Aorta (tissue), 5 donors: ENCODE data around the gene GCNT1. TPM values are rescaled to one million over a fixed set of nuclear protein-coding genes. Genes with fewer than 3 reads are reported as not detected.
"Not testable (repeated sequence)": the region's sequence is repeated elsewhere in the genome, so short reads cannot be mapped to it uniquely, and the experiment has no call there.

ENCODE experiments used
- ATAC-seq: fragments of 200-7000 bp; cut with Tn5 transposase; one replicate; pipeline ENCODE4 v1.9.1; 2022; ENCODE audit warnings: moderate library complexity; ENCODE audit not compliant: low FRiP score
- DNase-seq, 2 donors: peaks; one replicate each; pipeline ENCODE4 v3.0.0-alpha.2; 2020
- H3K27ac ChIP-seq, 2 donors: one replicate each; pipeline ENCODE4 v1.5.1; 2013; ENCODE audit warnings: low read length in 2 of 2, mild to moderate bottlenecking in 2 of 2, moderate library complexity in 2 of 2, control low read depth in 1 of 2, inconsistent platforms in 1 of 2, low read depth in 1 of 2
- H3K27me3 ChIP-seq, 2 donors: one replicate each; pipeline ENCODE4 v1.6.1; 2013; ENCODE audit warnings: control low read depth in 1 of 2, low read length in 1 of 2, mild to moderate bottlenecking in 1 of 2, moderate library complexity in 1 of 2; ENCODE audit not compliant: insufficient read depth in 2 of 2, control insufficient read depth in 1 of 2
- H3K36me3 ChIP-seq, 2 donors: one replicate each; pipeline ENCODE4 v1.6.1; 2013; ENCODE audit warnings: control low read depth in 1 of 2, low read length in 1 of 2, mild to moderate bottlenecking in 1 of 2; ENCODE audit not compliant: insufficient read depth in 2 of 2, control insufficient read depth in 1 of 2
- H3K4me1 ChIP-seq, 2 donors: one replicate each; pipeline ENCODE4 v1.6.1; 2013; ENCODE audit warnings: low read length in 2 of 2, control low read depth in 1 of 2, mild to moderate bottlenecking in 1 of 2, moderate library complexity in 1 of 2; ENCODE audit not compliant: insufficient read depth in 2 of 2, control insufficient read depth in 1 of 2
- H3K4me3 ChIP-seq, 2 donors: one replicate each; pipeline ENCODE4 v1.5.1; 2013; ENCODE audit warnings: low read length in 2 of 2, control low read depth in 1 of 2, mild to moderate bottlenecking in 1 of 2
- H3K9me3 ChIP-seq: one replicate; pipeline ENCODE4 v1.6.1; 2013; ENCODE audit warnings: mild to moderate bottlenecking, low read length; ENCODE audit not compliant: control insufficient read depth
- WGBS, 2 donors: extraction: QIAGEN DNeasy Blood & Tissue Kit; methylation state at CpG; one replicate each; pipeline ENCODE4 v1.1.7; 2013; 5-methylcytosine and 5-hydroxymethylcytosine counted together
- intact Hi-C, 2 donors: fragments of 100-400 bp; cut with DNase I; formaldehyde crosslinking; loops; one replicate each; pipeline versions ENCODE4 v1.14.2 to v1.15.0; 2022
- polyA plus RNA-seq, 2 donors: library from polyadenylated mRNA; stranded (reverse); fragments of 200-250 nt; gene quantifications; one replicate each; pipeline ENCODE4 v1.2.3, GENCODE V29; 2013
- total RNA-seq, 2 donors: library from RNA; stranded (reverse); fragmentation: NEBNext Ultra II Directional; extraction: Animal tissue kit (Norgen Biotek cat#: 25700); gene quantifications; one replicate each; pipeline ENCODE4 v1.2.1, GENCODE V29; 2021
- donor health status: healthy with polysubstance abuse.
- donor health status: Bipolar disorder and iron deficiency.
- donor health status: DM: no; HTN: no; CAD: no.
- donor health status: DM: no; HTN: no; CAD: no.
- donor health status: DM: yes; HTN: yes; CAD: no.

The GCNT1 gene
- total and polyA plus RNA-seq, 4 donors, result 0.79 to 14.4 (median 5.6) TPM

DNA sequence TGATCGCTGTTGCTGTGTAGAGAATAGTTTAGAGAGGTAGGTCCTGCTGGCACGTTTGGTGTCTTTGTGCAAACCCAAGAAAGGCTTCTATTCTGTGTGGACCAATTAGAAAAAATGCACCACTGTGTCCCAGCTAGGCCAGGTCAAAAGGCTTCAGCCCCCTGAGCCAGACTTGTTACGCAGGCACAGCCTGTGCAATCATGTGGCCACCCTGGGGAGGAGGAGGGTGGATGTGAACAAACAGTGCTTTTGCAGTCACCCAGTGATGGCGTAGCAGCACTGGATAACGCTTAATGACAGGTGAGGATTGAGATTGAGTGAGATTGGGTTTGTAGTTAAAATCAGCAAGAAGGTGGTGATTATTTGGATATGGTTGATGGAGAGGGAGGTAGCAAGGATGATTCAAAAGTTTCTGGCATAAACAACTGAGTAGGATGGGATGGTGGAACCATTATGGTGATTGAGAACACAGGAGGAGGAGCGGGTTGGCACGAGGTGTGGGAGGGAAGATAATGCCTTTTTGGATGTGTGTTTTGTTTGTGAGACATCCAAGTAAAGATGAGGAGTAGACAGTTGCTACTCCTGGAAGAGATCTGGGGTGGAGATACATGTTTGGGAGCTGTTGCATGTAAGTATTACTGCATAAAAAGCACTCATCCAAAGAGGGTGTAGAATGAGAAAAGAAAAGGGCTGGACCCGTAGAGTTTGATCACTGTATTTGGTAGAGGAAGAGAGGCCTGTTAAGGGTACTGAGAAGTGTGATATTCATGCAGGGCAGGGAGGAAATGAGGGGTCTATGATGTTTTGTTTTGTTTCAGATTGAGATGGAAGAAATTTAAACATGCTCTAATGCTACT, 6.7 kb downstream of the GCNT1 start:
- Histone ChIP-seq H3K9me3 (no peaks in the 10 kb centered on the region), H3K4me1 (no peaks in the 10 kb centered on the region), H3K4me3 (no peak overlapping the region), H3K36me3 (no peaks in the 10 kb centered on the region), H3K27ac (no peak overlapping the region), H3K27me3 (no peaks in the 10 kb centered on the region)
- intact Hi-C loops, result no loop called here
- 91% methylated on average over 8 of the region's 8 CpGs for WGBS, 2 donors
- DNase-seq, result no peak
- no peak for ATAC-seq

DNA sequence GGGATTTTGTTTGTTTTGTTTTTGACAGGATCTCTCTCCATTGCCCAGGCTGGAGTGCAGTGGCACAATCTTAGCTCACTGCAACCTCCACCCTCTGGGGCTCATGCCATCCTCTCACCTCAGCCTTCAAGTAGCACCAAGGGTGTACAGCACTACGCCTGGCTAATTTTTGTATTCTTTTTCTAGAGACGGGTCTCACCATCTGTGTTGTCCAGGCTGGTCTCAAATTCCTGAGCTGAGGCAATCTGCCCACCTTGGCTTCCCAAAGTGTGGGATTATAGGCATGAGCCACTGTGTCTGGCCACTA, 7.3 kb downstream of the GCNT1 start:
- Histone ChIP-seq H3K36me3 (no peaks in the 10 kb centered on the region), H3K9me3 (no peaks in the 10 kb centered on the region), H3K27me3 (no peaks in the 10 kb centered on the region), H3K4me3 (no peak overlapping the region), H3K27ac (no peak overlapping the region), H3K4me1 (no peaks in the 10 kb centered on the region)
- 84 to 88% methylated on average over 2 of the region's 2 CpGs for whole genome bisulfite sequencing, 2 donors
- intact Hi-C loops, result no loop called here
- ATAC-seq (no peak), DNase-seq (no peak)

DNA sequence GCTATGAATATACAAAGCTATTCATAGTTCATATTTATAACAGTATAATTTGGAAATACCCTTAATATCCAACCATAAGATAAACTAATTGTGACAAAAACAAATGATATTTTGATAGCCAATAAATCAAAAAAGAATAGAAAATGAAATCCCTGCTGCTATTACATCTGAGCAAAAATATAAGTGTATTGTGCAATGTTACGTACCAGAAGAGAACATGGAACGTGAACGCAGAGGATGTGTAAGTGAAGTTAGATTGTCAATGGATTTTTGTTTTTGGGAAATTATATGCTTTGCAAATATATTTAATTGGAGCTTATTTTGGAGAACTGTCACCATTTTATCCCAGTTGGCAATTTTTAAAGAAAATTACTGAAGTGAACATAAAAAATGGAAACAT, 15.4 kb downstream of the GCNT1 start:
- DNase-seq (no peak), ATAC-seq (no peak)
- Histone ChIP-seq H3K4me1 (no peaks in the 10 kb centered on the region), H3K27me3 (no peaks in the 10 kb centered on the region), H3K4me3 (no peak overlapping the region), H3K36me3 (no peaks in the 10 kb centered on the region), H3K9me3 (no peaks in the 10 kb centered on the region), H3K27ac (no peak overlapping the region)
- 89 to 92% methylated on average over 3 of the region's 3 CpGs for WGBS, 2 donors
- intact Hi-C loops, result no loop called here

DNA sequence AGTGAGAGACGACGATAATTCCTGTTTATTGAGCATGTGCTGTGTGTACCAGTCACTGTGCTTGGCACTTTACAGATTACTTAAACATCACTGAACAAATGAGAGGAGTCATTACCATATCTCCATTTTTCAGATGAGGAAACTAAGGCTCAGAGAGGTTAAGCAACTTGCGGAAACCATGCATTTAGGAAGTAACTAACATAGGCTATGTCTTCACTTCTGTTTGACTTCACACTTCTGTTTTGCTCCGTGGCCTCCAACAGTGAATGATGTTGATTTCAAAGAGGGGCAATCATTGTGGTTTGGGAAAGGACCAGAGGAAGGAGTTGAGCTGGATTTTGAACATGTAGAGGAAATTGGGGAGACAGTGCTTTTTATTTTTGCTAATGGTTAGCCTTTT, 16.7 kb downstream of the GCNT1 start:
- ATAC-seq, result no peak
- intact Hi-C loops, result no loop called here
- 81 to 84% methylated on average over 4 of the region's 4 CpGs for WGBS, 2 donors

DNA sequence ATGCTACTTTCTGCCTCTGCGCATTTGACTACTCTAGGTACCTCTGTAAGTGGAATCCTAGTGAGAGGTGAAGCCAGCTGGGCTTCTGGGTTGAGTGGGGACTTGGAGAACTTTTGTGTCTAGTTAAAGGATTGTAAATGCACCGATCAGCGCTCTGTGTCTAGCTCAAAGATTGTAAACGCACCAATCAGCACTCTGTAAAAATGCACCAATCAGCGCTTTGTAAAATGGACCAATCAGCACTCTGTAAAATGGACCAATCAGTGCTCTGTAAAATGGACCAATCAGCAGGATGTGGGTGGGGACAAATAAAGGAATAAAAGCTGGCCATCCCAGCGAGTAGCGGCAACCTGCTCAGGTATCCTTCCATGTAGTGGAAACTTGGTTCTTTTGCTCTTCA, 18.8 kb downstream of the GCNT1 start:
- intact Hi-C loops, H3K36me3 ChIP-seq, ATAC-seq, H3K4me3 ChIP-seq, DNase-seq, H3K27ac ChIP-seq, H3K4me1 ChIP-seq, H3K27me3 ChIP-seq, H3K9me3 ChIP-seq: not testable (repeated sequence)
- WGBS, 2 donors, result 84 to 91% methylated on average over 7 of the region's 7 CpGs

More for the DNA sequence above, 16.7 kb downstream of the GCNT1 start:
- no peak for DNase-seq
- H3K36me3 ChIP-seq, result no peaks in the 10 kb centered on the region
- H3K27ac ChIP-seq, result no peak overlapping the region
- H3K4me3 ChIP-seq, result no peak overlapping the region
- no peaks in the 10 kb centered on the region for H3K4me1 ChIP-seq
- H3K9me3 ChIP-seq, result no peaks in the 10 kb centered on the region
- H3K27me3 ChIP-seq, result no peaks in the 10 kb centered on the region

DNA sequence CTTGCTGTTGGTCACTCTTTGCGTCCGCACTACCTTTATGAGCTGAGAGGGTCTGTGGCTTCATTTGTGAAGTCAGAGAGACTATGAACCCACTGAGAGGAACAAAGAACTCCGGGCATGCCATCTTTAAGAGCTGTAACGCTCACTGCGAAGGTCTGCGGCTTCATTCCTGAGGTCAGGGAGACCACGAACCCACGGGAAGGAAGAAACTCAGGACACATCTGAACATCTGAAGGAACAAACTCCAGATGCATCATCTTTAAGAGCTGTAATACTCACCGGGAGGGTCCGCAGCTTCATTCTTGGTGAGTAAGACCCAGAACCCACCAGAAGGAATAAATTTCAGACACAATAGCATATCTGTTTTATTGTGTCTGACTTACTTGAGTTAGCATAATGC, 19.2 kb downstream of the GCNT1 start:
- Histone ChIP-seq H3K27ac (no peak overlapping the region), H3K36me3 (no peaks in the 10 kb centered on the region), H3K9me3 (no peaks in the 10 kb centered on the region), H3K4me1 (no peaks in the 10 kb centered on the region), H3K4me3 (no peak overlapping the region), H3K27me3 (no peaks in the 10 kb centered on the region)
- 95 to 96% methylated on average over 10 of the region's 10 CpGs for WGBS, 2 donors
- no peak for DNase-seq
- intact Hi-C loops, result no loop called here
- no peak for ATAC-seq

DNA sequence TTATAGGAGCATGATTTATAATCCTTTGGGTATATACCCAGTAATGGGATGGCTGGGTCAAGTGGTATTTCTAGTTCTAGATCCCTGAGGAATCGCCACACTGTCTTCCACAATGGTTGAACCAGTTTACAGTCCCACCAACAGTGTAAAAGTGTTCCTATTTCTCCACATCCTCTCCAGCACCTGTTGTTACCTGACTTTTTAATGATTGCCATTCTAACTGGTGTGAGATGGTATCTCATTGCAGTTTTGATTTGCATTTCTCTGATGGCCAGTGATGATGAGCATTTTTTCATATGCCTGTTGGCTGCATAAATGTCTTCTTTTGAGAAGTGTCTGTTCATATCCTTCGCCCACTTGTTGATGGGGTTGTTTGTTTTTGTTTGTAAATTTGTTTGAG, 20.4 kb downstream of the GCNT1 start:
- 90 to 97% methylated on average over 1 of the region's 2 CpGs for WGBS, 2 donors
- intact Hi-C loops, ATAC-seq: not testable (repeated sequence)

DNA sequence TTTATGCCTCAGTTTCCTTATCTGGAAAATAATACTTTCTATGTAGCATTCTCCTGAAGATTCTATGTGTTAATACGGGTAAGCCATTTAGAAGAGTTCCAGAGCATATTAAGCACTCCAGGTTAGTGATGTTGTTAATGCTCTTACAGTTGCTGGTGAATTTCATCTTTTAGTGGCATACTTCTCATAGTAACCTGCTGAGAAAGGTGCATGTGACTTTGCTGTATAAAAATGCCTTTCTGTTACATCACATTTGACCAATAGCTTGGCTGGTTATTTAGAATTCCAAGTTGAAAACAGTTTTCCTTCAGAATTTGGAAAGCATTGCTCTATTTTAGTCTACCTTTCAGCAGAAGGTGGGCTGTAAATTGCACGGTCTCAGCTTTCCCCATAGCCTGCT, 27.2 kb downstream of the GCNT1 start:
- Histone ChIP-seq H3K4me1 (no peaks in the 10 kb centered on the region), H3K27ac (no peak overlapping the region), H3K27me3 (no peaks in the 10 kb centered on the region), H3K4me3 (no peak overlapping the region), H3K36me3 (no peaks in the 10 kb centered on the region), H3K9me3 (no peaks in the 10 kb centered on the region)
- WGBS, 2 donors, result 81 to 84% methylated on average over 2 of the region's 2 CpGs
- ATAC-seq (no peak), DNase-seq (no peak)
- intact Hi-C loops, result no loop called here

More for the DNA sequence above, 20.4 kb downstream of the GCNT1 start:
- not testable (repeated sequence) for H3K27me3 ChIP-seq, H3K4me1 ChIP-seq, H3K4me3 ChIP-seq, H3K27ac ChIP-seq, H3K36me3 ChIP-seq, DNase-seq, H3K9me3 ChIP-seq

DNA sequence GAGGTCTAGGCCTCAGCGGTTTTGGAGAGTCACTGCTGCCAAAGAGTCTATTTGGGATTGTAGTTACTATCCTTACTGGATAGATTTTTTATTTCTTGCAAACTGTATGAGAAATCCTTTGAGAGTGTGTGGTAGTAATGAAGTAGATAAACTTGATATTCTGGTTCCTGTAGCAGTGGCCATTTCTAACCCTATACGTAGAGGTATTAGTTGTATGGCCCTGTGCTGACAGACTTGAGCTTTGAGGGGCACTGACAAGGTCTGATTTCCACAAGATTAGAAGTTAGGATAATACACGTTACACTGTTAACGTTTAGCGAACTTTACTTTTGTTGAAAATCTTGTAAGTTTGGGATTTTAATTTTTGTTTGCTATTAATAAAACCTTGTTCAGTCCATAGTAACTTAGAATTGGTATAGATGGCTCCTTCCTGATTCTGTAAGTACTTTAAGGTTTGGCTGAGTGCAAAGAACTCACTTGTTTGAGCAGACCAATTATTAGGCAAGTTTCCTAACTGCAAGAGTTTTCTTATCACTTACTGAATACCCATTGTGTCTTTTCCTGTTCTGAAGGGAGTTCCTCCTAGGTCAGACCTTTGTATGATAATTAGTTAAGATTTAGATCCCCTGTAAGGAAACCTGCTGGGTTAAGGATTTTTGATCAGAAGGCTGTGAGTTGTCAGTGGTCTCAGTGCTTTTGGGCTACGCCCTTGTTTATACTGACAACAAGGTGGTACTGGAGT, 31.4 kb downstream of the GCNT1 start:
- Histone ChIP-seq H3K4me3 (no peak overlapping the region), H3K9me3 (peaks cover 1% of the 10 kb centered on the region), H3K27me3 (no peaks in the 10 kb centered on the region), H3K27ac (no peak overlapping the region), H3K4me1 (no peaks in the 10 kb centered on the region), H3K36me3 (no peaks in the 10 kb centered on the region)
- intact Hi-C loops, result no loop called here
- WGBS, 2 donors, result 88 to 91% methylated on average over 6 of the region's 6 CpGs
- ATAC-seq (no peak), DNase-seq (no peak)
